GM23338 (cell line): ENCODE measurements around the gene DUS2.
"Not testable (repeated sequence)": the region's sequence is repeated elsewhere in the genome, so short reads cannot be mapped to it uniquely, and the experiment has no call there.

ENCODE experiments used
- CREB1 ChIP-seq: fragments of 250-450 bp; sonication (Bioruptor Pico); IDR thresholded peaks from 2 replicates; pipeline ENCODE4 v1.5.0; 2020; ENCODE audit warnings: low read depth, mild to moderate bottlenecking, moderate library complexity
- EZH2 ChIP-seq: fragments of 200-600 bp; sonication (generic); IDR thresholded peaks from one replicate; pipeline ENCODE4 v1.8.0; 2017; ENCODE audit warnings: antibody characterized with exemption, mild to moderate bottlenecking, low read depth; ENCODE audit not compliant: unreplicated experiment
- EZH2phosphoT487 ChIP-seq: fragments of 200-600 bp; sonication (generic); IDR thresholded peaks from one replicate; pipeline ENCODE4 v1.8.1; 2018; ENCODE audit warnings: antibody characterized with exemption; ENCODE audit not compliant: unreplicated experiment
- JUNB ChIP-seq: IDR thresholded peaks from one replicate; pipeline ENCODE4 v1.6.1; 2016; ENCODE audit warnings: antibody characterized with exemption; ENCODE audit not compliant: unreplicated experiment
- NANOG ChIP-seq: IDR thresholded peaks from 2 replicates; pipeline ENCODE4 v1.6.1; 2016; ENCODE audit warnings: antibody characterized with exemption, borderline replicate concordance
- POLR2AphosphoS5 ChIP-seq: IDR thresholded peaks from 2 replicates; pipeline ENCODE4 v1.6.1; 2016; ENCODE audit warnings: antibody characterized with exemption, low read depth
- STAT1 ChIP-seq: IDR thresholded peaks from one replicate; pipeline ENCODE4 v1.6.1; 2016; ENCODE audit warnings: antibody characterized with exemption; ENCODE audit not compliant: unreplicated experiment
- TF ChIP-seq, protein P1 (sequence below), 2 experiments: fragments of 200-600 bp in 1 of 2; sonication (generic) in 1 of 2; conservative IDR thresholded peaks; 2 replicates each; pipeline versions ENCODE4 v1.5.1 to v1.6.1; 2016 to 2017; ENCODE audit warnings: antibody characterized with exemption in 2 of 2, low read depth in 2 of 2, mild to moderate bottlenecking in 2 of 2, moderate library complexity in 1 of 2
- TF ChIP-seq, protein P2 (sequence below): IDR thresholded peaks from one replicate; pipeline ENCODE4 v1.6.1; 2018; ENCODE audit warnings: antibody characterized with exemption; ENCODE audit not compliant: unreplicated experiment
- TF ChIP-seq, protein P3 (sequence below): fragments of 250-450 bp; sonication (Bioruptor Pico); IDR thresholded peaks from 2 replicates; pipeline ENCODE4 v1.5.0; 2020; ENCODE audit warnings: mild to moderate bottlenecking, moderate library complexity
- TF ChIP-seq, protein P4 (sequence below): IDR thresholded peaks from 2 replicates; pipeline ENCODE4 v1.6.1; 2016; ENCODE audit warnings: antibody characterized with exemption

DNA sequence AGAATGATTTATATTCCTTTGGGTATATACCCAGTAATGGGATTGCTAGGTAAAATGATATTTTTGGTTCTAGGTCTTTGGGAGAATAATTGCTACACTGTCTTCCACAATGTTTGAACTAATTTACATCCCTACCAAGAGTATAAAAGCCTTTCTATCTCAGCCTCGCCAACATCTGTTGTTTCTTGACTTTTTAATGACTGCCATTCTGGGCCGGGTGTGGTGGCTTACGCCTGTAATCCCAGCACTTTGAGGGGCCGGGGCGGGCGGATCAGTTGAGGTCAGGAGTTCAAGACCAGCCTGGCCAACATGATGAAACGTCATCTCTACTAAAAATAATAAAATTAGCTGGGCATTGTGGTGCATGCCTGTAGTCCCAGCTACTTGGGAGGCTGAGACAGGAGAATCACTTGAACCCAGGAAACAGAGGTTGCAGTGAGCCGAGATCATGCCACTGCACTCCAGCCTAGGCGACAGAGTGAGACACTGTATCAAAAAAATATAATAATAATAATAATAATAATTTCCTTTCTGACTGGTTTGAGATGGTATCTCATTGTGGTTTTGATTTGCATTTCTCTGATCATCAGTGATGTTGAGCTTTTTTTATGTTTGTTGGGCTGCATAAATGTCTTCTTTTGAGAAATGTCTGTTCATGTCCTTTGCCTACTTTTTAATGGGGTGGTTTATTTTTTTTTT, 84.3 kb downstream of the DUS2 start:
- TF ChIP-seq, protein P1, sequence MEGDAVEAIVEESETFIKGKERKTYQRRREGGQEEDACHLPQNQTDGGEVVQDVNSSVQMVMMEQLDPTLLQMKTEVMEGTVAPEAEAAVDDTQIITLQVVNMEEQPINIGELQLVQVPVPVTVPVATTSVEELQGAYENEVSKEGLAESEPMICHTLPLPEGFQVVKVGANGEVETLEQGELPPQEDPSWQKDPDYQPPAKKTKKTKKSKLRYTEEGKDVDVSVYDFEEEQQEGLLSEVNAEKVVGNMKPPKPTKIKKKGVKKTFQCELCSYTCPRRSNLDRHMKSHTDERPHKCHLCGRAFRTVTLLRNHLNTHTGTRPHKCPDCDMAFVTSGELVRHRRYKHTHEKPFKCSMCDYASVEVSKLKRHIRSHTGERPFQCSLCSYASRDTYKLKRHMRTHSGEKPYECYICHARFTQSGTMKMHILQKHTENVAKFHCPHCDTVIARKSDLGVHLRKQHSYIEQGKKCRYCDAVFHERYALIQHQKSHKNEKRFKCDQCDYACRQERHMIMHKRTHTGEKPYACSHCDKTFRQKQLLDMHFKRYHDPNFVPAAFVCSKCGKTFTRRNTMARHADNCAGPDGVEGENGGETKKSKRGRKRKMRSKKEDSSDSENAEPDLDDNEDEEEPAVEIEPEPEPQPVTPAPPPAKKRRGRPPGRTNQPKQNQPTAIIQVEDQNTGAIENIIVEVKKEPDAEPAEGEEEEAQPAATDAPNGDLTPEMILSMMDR (conservative IDR thresholded peaks at IDR 0.05; ENCODE audit: low read depth in 2 of 2) = not testable (repeated sequence)
- not testable (repeated sequence) for TF ChIP-seq EZH2; POLR2AphosphoS5; EZH2phosphoT487; JUNB; CREB1 (CRISPR knock-in tag); NANOG; STAT1
- TF ChIP-seq, protein P2, sequence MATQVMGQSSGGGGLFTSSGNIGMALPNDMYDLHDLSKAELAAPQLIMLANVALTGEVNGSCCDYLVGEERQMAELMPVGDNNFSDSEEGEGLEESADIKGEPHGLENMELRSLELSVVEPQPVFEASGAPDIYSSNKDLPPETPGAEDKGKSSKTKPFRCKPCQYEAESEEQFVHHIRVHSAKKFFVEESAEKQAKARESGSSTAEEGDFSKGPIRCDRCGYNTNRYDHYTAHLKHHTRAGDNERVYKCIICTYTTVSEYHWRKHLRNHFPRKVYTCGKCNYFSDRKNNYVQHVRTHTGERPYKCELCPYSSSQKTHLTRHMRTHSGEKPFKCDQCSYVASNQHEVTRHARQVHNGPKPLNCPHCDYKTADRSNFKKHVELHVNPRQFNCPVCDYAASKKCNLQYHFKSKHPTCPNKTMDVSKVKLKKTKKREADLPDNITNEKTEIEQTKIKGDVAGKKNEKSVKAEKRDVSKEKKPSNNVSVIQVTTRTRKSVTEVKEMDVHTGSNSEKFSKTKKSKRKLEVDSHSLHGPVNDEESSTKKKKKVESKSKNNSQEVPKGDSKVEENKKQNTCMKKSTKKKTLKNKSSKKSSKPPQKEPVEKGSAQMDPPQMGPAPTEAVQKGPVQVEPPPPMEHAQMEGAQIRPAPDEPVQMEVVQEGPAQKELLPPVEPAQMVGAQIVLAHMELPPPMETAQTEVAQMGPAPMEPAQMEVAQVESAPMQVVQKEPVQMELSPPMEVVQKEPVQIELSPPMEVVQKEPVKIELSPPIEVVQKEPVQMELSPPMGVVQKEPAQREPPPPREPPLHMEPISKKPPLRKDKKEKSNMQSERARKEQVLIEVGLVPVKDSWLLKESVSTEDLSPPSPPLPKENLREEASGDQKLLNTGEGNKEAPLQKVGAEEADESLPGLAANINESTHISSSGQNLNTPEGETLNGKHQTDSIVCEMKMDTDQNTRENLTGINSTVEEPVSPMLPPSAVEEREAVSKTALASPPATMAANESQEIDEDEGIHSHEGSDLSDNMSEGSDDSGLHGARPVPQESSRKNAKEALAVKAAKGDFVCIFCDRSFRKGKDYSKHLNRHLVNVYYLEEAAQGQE = not testable (repeated sequence)
- TF ChIP-seq, protein P3, sequence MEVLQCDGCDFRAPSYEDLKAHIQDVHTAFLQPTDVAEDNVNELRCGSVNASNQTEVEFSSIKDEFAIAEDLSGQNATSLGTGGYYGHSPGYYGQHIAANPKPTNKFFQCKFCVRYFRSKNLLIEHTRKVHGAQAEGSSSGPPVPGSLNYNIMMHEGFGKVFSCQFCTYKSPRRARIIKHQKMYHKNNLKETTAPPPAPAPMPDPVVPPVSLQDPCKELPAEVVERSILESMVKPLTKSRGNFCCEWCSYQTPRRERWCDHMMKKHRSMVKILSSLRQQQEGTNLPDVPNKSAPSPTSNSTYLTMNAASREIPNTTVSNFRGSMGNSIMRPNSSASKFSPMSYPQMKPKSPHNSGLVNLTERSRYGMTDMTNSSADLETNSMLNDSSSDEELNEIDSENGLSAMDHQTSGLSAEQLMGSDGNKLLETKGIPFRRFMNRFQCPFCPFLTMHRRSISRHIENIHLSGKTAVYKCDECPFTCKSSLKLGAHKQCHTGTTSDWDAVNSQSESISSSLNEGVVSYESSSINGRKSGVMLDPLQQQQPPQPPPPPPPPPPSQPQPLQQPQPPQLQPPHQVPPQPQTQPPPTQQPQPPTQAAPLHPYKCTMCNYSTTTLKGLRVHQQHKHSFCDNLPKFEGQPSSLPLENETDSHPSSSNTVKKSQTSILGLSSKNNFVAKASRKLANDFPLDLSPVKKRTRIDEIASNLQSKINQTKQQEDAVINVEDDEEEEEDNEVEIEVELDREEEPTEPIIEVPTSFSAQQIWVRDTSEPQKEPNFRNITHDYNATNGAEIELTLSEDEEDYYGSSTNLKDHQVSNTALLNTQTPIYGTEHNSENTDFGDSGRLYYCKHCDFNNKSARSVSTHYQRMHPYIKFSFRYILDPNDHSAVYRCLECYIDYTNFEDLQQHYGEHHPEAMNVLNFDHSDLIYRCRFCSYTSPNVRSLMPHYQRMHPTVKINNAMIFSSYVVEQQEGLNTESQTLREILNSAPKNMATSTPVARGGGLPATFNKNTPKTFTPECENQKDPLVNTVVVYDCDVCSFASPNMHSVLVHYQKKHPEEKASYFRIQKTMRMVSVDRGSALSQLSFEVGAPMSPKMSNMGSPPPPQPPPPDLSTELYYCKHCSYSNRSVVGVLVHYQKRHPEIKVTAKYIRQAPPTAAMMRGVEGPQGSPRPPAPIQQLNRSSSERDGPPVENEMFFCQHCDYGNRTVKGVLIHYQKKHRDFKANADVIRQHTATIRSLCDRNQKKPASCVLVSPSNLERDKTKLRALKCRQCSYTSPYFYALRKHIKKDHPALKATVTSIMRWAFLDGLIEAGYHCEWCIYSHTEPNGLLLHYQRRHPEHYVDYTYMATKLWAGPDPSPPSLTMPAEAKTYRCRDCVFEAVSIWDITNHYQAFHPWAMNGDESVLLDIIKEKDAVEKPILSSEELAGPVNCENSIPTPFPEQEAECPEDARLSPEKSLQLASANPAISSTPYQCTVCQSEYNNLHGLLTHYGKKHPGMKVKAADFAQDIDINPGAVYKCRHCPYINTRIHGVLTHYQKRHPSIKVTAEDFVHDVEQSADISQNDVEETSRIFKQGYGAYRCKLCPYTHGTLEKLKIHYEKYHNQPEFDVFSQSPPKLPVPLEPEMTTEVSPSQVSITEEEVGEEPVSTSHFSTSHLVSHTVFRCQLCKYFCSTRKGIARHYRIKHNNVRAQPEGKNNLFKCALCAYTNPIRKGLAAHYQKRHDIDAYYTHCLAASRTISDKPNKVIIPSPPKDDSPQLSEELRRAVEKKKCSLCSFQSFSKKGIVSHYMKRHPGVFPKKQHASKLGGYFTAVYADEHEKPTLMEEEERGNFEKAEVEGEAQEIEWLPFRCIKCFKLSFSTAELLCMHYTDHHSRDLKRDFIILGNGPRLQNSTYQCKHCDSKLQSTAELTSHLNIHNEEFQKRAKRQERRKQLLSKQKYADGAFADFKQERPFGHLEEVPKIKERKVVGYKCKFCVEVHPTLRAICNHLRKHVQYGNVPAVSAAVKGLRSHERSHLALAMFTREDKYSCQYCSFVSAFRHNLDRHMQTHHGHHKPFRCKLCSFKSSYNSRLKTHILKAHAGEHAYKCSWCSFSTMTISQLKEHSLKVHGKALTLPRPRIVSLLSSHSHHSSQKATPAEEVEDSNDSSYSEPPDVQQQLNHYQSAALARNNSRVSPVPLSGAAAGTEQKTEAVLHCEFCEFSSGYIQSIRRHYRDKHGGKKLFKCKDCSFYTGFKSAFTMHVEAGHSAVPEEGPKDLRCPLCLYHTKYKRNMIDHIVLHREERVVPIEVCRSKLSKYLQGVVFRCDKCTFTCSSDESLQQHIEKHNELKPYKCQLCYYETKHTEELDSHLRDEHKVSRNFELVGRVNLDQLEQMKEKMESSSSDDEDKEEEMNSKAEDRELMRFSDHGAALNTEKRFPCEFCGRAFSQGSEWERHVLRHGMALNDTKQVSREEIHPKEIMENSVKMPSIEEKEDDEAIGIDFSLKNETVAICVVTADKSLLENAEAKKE (CRISPR knock-in tag) = not testable (repeated sequence)
- TF ChIP-seq, protein P4, sequence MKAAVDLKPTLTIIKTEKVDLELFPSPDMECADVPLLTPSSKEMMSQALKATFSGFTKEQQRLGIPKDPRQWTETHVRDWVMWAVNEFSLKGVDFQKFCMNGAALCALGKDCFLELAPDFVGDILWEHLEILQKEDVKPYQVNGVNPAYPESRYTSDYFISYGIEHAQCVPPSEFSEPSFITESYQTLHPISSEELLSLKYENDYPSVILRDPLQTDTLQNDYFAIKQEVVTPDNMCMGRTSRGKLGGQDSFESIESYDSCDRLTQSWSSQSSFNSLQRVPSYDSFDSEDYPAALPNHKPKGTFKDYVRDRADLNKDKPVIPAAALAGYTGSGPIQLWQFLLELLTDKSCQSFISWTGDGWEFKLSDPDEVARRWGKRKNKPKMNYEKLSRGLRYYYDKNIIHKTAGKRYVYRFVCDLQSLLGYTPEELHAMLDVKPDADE = not testable (repeated sequence)
